ENCODE measurements around the gene CBFA2T3.

CBFA2T3 gene

GRCh38 chr16:88943131-88943664, 33.8 kb downstream of the CBFA2T3 start:
- TF ChIP-seq CTCF (IDR thresholded peaks at IDR 0.05) = no peak
- Histone ChIP-seq H3K9ac (no peak overlapping the region), H3K9me3 (ENCODE audit: control insufficient read depth, low read length) (no peaks in the 10 kb centered on the region), H3K4me2 (ENCODE audit: low read length) (no peak overlapping the region), H3K27me3 (ENCODE audit: control insufficient read depth, insufficient read depth, low read length) (no peaks in the 10 kb centered on the region), H3K4me3 (ENCODE audit: low read depth, low read length) (no peak overlapping the region), H3K4me1 (no peaks in the 10 kb centered on the region), H3K27ac (no peak overlapping the region), H3K36me3 (ENCODE audit: control insufficient read depth, insufficient read depth, low read length) (no peaks in the 10 kb centered on the region), H3K79me2 (no peaks in the 10 kb centered on the region), H2AFZ (no peak overlapping the region)

GRCh38 chr16:88941913-88942909, 34.8 kb downstream of the CBFA2T3 start:
- H3K79me2 ChIP-seq = no peaks in the 10 kb centered on the region
- H3K4me3 ChIP-seq (ENCODE audit: low read depth, low read length) = no peak overlapping the region
- H2AFZ ChIP-seq = no peak overlapping the region
- H3K9me3 ChIP-seq (ENCODE audit: control insufficient read depth, low read length) = no peaks in the 10 kb centered on the region
- H3K27me3 ChIP-seq (ENCODE audit: control insufficient read depth, insufficient read depth, low read length) = no peaks in the 10 kb centered on the region
- no peak overlapping the region for H3K27ac ChIP-seq
- no peak overlapping the region for H3K9ac ChIP-seq
- H3K4me1 ChIP-seq = no peaks in the 10 kb centered on the region
- H3K4me2 ChIP-seq (ENCODE audit: low read length) = no peak overlapping the region
- H3K36me3 ChIP-seq (ENCODE audit: control insufficient read depth, insufficient read depth, low read length) = no peaks in the 10 kb centered on the region
- peak; percentile 30 for TF ChIP-seq CTCF (IDR thresholded peaks at IDR 0.05)

GRCh38 chr16:88940862-88941817, 35.9 kb downstream of the CBFA2T3 start:
- peak overlapping the region; percentile 31 for H3K4me3 ChIP-seq (ENCODE audit: low read depth, low read length)
- H2AFZ ChIP-seq = peak overlapping the region; percentile 66
- no peak overlapping the region for H3K9ac ChIP-seq

More at GRCh38 chr16:88940862-88941817, 35.9 kb downstream of the CBFA2T3 start:
- Histone ChIP-seq H3K27ac (no peak overlapping the region), H3K36me3 (ENCODE audit: control insufficient read depth, insufficient read depth, low read length) (no peaks in the 10 kb centered on the region), H3K79me2 (no peaks in the 10 kb centered on the region), H3K9me3 (ENCODE audit: control insufficient read depth, low read length) (no peaks in the 10 kb centered on the region), H3K4me1 (no peaks in the 10 kb centered on the region), H3K27me3 (ENCODE audit: control insufficient read depth, insufficient read depth, low read length) (no peaks in the 10 kb centered on the region), H3K4me2 (ENCODE audit: low read length) (peak overlapping the region; percentile 53)
- no peak for TF ChIP-seq CTCF (IDR thresholded peaks at IDR 0.05)

Measured in parathyroid adenoma (tissue), 2 donors.